ENCODE data around the gene CDCA7.
"Not testable (repeated sequence)": the region's sequence is repeated elsewhere in the genome, so short reads cannot be mapped to it uniquely, and the experiment has no call there.

Gene CDCA7

GRCh38 chr2:173354582-173355131 lies at the start of gene CDCA7:
Gene CDCA7, plus strand, starts transcription at chr2:173354872. Its CDS starts 92 bp downstream, at chr2:173354964.
- H3K27ac ChIP-seq, result peak within 1 kb of the TSS; percentile 54
- TF ChIP-seq, protein P1, sequence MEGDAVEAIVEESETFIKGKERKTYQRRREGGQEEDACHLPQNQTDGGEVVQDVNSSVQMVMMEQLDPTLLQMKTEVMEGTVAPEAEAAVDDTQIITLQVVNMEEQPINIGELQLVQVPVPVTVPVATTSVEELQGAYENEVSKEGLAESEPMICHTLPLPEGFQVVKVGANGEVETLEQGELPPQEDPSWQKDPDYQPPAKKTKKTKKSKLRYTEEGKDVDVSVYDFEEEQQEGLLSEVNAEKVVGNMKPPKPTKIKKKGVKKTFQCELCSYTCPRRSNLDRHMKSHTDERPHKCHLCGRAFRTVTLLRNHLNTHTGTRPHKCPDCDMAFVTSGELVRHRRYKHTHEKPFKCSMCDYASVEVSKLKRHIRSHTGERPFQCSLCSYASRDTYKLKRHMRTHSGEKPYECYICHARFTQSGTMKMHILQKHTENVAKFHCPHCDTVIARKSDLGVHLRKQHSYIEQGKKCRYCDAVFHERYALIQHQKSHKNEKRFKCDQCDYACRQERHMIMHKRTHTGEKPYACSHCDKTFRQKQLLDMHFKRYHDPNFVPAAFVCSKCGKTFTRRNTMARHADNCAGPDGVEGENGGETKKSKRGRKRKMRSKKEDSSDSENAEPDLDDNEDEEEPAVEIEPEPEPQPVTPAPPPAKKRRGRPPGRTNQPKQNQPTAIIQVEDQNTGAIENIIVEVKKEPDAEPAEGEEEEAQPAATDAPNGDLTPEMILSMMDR (IDR thresholded peaks at IDR 0.05), result no peak
- TF ChIP-seq ZFX (IDR thresholded peaks at IDR 0.05; ENCODE audit: borderline replicate concordance), result no peak

DNA sequence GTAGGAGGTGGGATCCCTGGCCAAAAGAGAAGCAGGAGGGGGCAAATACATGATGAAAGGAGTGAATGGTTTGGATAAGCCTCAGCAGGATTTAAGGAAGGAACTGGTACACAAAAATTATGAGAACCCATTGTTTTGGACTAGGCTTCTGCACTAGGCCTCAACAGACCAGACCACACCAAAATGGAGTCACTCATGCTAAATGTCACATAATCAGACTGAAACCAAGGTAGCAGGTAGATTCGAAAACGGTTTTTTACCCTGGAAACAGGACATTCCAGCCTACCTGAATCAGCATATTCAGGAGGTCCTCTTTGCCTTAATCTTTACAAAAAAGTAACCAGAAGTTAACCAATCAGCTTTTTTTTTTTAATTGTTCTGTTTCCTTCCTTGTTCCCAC lies 49.4 kb upstream of the CDCA7 start:
- no peak overlapping the region for H3K27ac ChIP-seq
- TF ChIP-seq, protein P1 (IDR thresholded peaks at IDR 0.05), result no peak
- no peak for TF ChIP-seq ZFX (IDR thresholded peaks at IDR 0.05; ENCODE audit: borderline replicate concordance)

DNA sequence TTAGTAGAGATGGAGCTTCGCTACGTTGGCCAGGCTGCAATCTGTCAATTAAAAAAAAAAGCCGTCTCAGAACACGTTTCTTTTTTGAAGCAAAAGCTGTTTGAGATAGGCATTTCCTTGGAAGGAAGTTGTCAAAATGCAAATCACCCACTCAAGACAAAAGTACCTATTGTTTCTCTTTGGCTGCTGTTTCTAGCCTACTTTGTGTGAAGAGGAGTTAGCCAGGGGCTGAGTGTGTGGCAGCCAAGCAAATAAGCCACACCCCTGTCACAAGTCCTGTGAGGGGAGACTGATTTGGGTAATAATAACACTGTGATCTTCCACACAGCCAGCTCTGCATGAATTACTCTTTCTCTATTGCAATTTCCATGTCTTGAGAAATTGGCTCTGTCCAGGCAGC lies 47.4 kb upstream of the CDCA7 start:
- TF ChIP-seq ZFX (IDR thresholded peaks at IDR 0.05; ENCODE audit: borderline replicate concordance), result no peak
- H3K27ac ChIP-seq, result no peak overlapping the region

DNA sequence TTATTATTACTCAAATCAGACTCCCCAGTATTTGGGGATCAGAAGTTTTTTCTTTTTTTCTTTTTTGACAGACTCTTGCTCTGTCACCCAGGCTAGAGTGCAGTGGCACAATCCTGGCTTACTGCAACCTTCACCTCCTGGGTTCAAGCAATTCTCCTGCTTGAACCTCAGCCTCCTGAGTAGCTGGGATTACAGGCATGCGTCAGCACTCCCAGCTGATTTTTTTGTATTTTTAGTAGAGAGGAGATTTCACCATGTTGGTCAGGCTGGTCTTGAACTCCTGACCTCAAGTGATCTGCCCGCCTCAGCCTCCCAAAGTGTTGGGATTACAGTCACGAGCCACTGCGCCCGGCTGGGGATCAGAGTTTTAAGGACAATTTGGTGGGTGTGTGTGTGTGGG lies 45.3 kb upstream of the CDCA7 start:
- not testable (repeated sequence) for H3K27ac ChIP-seq

GRCh38 chr2:173311844-173312606 lies 42.6 kb upstream of the CDCA7 start:
- no peak for TF ChIP-seq ZFX (IDR thresholded peaks at IDR 0.05; ENCODE audit: borderline replicate concordance)
- TF ChIP-seq, protein P1 (IDR thresholded peaks at IDR 0.05), result no peak
- H3K27ac ChIP-seq, result no peak overlapping the region

DNA sequence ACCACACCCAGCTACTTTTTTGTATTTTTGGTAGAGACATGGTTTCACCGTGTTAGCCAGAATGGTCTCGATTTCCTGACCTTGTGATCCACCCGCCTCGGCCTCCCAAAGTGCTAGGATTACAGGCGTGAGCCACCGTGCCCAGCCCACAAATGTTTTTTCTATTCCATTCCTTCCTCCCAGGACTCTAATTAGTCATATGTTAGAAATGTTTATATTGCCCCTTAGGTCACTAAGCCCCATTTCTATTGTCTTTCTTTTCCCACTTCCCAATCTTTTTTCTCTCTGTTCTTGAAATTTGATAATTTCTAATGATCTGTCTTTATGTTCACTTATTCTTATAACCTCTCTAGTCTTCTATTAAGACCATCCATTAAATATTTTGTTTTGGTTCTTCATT lies 31.3 kb upstream of the CDCA7 start:
- TF ChIP-seq, protein P1 (IDR thresholded peaks at IDR 0.05), result no peak
- no peak for TF ChIP-seq ZFX (IDR thresholded peaks at IDR 0.05; ENCODE audit: borderline replicate concordance)
- no peak overlapping the region for H3K27ac ChIP-seq

DNA sequence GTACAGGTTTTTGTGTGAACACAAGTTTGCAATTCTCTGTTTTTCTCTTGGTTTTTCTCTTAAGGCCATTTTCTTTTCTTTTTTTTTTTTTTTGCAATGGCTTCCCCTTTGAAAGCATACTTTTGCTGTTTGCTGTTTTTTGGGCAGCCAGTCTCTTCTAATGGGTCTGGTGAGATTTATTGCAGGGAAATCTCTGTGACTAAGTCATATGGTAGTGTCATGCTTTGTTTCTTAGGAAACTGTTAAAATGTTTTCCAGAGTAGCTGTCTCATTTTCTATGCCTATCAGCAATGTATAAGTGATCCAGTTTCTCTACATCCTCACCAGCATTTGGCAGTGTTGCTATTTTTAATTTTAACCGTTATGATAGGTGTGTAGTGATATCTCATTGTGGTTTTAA lies 27.9 kb upstream of the CDCA7 start:
- TF ChIP-seq, protein P1 (IDR thresholded peaks at IDR 0.05), result no peak
- no peak for TF ChIP-seq ZFX (IDR thresholded peaks at IDR 0.05; ENCODE audit: borderline replicate concordance)

GRCh38 chr2:173327421-173327820 lies 27.3 kb upstream of the CDCA7 start:
- H3K27ac ChIP-seq, result no peak overlapping the region
- TF ChIP-seq, protein P1 (IDR thresholded peaks at IDR 0.05), result no peak
- no peak for TF ChIP-seq ZFX (IDR thresholded peaks at IDR 0.05; ENCODE audit: borderline replicate concordance)

More for the DNA sequence above, 27.9 kb upstream of the CDCA7 start:
- no peak overlapping the region for H3K27ac ChIP-seq

DNA sequence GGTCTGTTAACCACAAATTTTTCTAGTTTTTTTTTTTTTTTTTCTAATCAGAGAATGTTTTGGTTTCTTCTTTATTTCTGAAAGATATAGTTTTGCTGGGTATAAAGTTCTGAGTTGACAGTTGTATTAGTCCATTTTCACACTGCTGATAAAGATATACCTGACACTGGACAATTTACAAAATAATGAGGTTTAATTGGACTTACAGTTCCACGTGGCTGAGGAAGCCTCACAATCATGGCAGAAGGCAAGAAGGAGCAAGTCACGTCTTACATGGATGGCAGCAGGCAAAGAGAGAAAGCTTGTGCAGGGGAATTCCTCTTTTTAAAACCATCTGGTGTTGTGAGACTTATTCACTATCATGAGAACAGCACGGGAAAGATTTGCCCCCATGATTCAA lies 21.7 kb upstream of the CDCA7 start:
- H3K27ac ChIP-seq, result not testable (repeated sequence)

Measured in 22Rv1 (cell line).